Thoracic aorta (tissue), 2 donors: ENCODE measurements around the gene SYNC. TPM values are rescaled to one million over a fixed set of nuclear protein-coding genes. Genes with fewer than 3 reads are reported as not detected.
"Not testable (repeated sequence)": the region's sequence is repeated elsewhere in the genome, so short reads cannot be mapped to it uniquely, and the experiment has no call there.

Experiments used
- ATAC-seq: fragments of 150-250 bp; one replicate; pipeline ENCODE4 v1.8.0; 2017; ENCODE audit warnings: low read depth; ENCODE audit not compliant: insufficient number of reproducible peaks, low FRiP score
- DNase-seq: peaks from one replicate; pipeline ENCODE4 v3.0.0-alpha.2; 2020; ENCODE audit warnings: low spot score
- H3K27ac ChIP-seq, 2 donors: fragments of 200-600 bp; sonication (generic); 1 replicate in 1 of 2; 2 replicates in 1 of 2; pipeline ENCODE4 v1.5.1; 2016; ENCODE audit warnings: mild to moderate bottlenecking in 2 of 2, moderate library complexity in 2 of 2
- H3K27me3 ChIP-seq: fragments of 200-600 bp; sonication (generic); replicated peaks from 2 replicates; pipeline ENCODE4 v1.6.0; 2016; ENCODE audit warnings: mild to moderate bottlenecking; ENCODE audit not compliant: insufficient read depth
- H3K36me3 ChIP-seq: fragments of 200-600 bp; sonication (generic); one replicate; pipeline ENCODE4 v1.5.1; 2016
- H3K4me1 ChIP-seq, 2 donors: fragments of 200-600 bp; sonication (generic); 1 replicate in 1 of 2; 2 replicates in 1 of 2; pipeline versions ENCODE4 v1.5.1 to v1.6.0; 2016; ENCODE audit warnings: low read depth in 2 of 2, mild to moderate bottlenecking in 1 of 2; ENCODE audit not compliant: control insufficient read depth in 1 of 2
- H3K4me3 ChIP-seq: fragments of 200-600 bp; sonication (generic); 2 replicates; pipeline ENCODE4 v1.5.1; 2016; ENCODE audit warnings: mild to moderate bottlenecking
- H3K9me3 ChIP-seq: fragments of 200-600 bp; sonication (generic); 2 replicates; pipeline ENCODE4 v1.5.1; 2016
- total RNA-seq, 2 donors: library from RNA; depleted of rRNA; stranded (reverse); fragments of >200 nt; gene quantifications; one replicate each; pipeline versions ENCODE4 v1.1.0 to v1.2.3, GENCODE V29; 2016
- TF ChIP-seq, protein P1 (sequence below): fragments of 200-600 bp; sonication (generic); IDR thresholded peaks from one replicate; pipeline ENCODE4 v1.5.1; 2019; ENCODE audit warnings: antibody characterized with exemption

The SYNC gene
- total RNA-seq, 2 donors from 2014 or later, result 71.5 to 119 TPM

GRCh38 chr1:32639489-32640075 lies 63.0 kb downstream of the SYNC start:
- DNase-seq, result no peak
- H3K27ac ChIP-seq, result no peak overlapping the region
- TF ChIP-seq, protein P1, sequence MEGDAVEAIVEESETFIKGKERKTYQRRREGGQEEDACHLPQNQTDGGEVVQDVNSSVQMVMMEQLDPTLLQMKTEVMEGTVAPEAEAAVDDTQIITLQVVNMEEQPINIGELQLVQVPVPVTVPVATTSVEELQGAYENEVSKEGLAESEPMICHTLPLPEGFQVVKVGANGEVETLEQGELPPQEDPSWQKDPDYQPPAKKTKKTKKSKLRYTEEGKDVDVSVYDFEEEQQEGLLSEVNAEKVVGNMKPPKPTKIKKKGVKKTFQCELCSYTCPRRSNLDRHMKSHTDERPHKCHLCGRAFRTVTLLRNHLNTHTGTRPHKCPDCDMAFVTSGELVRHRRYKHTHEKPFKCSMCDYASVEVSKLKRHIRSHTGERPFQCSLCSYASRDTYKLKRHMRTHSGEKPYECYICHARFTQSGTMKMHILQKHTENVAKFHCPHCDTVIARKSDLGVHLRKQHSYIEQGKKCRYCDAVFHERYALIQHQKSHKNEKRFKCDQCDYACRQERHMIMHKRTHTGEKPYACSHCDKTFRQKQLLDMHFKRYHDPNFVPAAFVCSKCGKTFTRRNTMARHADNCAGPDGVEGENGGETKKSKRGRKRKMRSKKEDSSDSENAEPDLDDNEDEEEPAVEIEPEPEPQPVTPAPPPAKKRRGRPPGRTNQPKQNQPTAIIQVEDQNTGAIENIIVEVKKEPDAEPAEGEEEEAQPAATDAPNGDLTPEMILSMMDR, result no peak
- H3K4me1 ChIP-seq, result no peaks in the 10 kb centered on the region
- no peak for ATAC-seq
- no peaks in the 10 kb centered on the region for H3K36me3 ChIP-seq
- H3K9me3 ChIP-seq, result no peaks in the 10 kb centered on the region
- H3K27me3 ChIP-seq, result no peaks in the 10 kb centered on the region
- H3K4me3 ChIP-seq, result no peak overlapping the region

DNA sequence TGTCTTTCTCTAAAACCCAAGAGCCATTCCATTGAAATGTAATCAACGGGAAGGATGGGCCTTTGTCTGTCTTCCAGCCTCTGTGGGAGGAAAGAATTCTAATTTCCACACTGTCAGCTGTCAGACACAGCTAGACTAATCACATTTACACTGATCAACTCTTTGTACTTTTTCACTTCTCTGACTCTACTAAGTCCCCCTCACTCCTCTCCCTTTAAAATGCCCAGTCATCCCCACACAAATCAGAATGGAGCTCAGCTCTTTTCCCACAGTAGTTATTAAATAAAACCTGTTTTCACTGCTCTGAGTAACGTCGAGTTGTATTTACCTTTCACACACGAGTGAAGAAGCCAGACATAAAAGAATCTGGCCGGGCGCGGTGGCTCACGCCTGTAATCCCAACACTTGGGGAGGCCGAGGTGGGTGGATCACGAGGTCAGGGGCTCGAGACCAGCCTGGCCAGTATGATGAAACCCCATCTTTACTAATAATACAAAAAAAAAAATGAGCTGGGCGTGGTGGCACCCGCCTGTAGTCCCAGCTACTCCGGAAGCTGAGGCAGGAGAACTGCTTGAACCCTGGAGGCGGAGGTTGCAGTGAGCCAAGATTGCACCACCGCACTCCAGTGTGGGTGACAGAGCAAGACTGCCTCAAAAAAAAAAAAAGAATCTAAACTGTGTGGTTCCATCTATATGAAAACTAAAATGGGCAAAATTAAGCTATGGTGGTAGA lies 65.5 kb downstream of the SYNC start:
- TF ChIP-seq, protein P1, result no peak
- Histone ChIP-seq H3K27me3 (no peaks in the 10 kb centered on the region), H3K36me3 (peaks cover 5% of the 10 kb centered on the region), H3K27ac (no peak overlapping the region), H3K4me1 (no peaks in the 10 kb centered on the region), H3K4me3 (no peak overlapping the region), H3K9me3 (no peaks in the 10 kb centered on the region)
- ATAC-seq, result no peak
- DNase-seq, result no peak

DNA sequence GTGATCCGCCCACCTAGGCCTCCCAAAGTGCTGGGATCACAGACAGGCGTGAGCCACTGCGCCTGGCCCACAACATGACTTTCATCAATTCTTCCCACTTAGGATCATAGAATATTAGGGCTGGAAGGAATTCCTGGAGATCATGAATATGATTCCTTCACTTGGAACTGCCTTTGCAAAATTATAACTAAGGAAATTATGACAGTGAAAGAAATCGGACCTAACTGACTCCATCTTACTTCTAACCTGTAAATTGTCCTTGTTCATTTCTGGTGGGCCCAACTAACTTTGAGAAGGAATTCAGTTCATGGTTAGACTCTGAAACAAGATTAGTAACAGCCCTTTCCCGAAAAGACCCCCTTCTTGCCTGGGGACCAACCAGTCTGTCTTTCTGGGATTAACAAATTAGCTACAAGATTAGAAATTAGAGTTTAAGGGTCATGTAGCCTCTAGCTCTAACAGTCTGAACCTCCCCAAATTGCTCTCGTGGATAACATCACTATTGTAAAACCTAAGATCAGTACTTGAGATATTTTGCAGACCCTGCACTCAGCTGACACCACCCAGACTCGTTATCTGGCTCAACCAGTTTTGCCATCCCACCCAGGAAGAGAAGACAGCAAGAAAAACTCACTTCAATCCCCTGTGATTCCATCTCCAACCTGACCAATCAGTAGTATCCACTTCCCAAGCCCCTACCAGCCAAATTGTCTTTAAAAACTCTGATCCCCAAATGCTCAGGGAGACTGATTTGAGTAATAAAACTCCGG lies 66.9 kb downstream of the SYNC start:
- DNase-seq, result no peak
- Histone ChIP-seq H3K27me3 (no peaks in the 10 kb centered on the region), H3K36me3 (peaks cover 5% of the 10 kb centered on the region), H3K4me1 (no peaks in the 10 kb centered on the region), H3K9me3 (no peaks in the 10 kb centered on the region), H3K27ac (no peak overlapping the region), H3K4me3 (no peak overlapping the region)
- TF ChIP-seq, protein P1, result no peak
- no peak for ATAC-seq

DNA sequence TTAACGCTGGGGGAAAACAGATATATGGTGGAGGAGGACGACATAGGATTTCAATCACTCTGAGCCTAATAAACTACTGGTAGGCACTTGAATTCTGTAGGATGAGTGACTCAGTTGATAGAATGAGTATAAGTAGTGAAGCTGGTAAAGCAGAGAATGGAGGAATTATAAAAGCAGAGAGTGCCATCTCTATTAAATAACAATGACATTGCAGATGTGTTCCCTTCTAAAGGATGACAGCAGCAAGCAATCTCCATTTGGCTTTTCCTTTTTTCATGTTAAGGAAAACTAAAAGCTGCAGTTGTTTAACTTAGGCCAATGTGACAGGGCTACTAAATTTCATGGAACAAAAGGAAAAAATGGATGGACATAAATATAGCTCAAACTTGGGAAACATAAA lies 69.7 kb downstream of the SYNC start:
- Histone ChIP-seq H3K27ac (no peak overlapping the region), H3K36me3 (peaks cover 10% of the 10 kb centered on the region), H3K4me1 (no peaks in the 10 kb centered on the region), H3K27me3 (no peaks in the 10 kb centered on the region), H3K4me3 (no peak overlapping the region), H3K9me3 (no peaks in the 10 kb centered on the region)
- TF ChIP-seq, protein P1, result no peak
- no peak for ATAC-seq
- DNase-seq, result no peak

DNA sequence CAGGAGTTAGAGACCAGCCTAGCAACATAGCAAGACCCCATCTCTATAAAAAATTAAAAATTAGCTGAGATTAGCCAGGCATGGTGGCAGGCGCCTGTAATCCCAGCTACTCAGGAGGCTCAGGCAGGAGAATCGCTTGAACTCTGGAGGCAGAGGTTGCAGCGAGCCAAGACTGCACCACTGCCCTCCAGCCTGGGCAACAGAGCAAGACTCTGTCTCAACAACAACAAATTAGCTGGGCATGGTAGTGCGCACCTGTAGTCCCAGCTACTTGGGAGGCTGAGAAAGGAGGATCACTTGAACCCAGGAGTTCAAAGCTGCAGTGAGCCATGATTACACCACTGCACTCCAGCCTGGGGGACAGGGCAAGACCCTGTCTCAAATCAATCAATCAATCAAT lies 72.4 kb downstream of the SYNC start:
- ATAC-seq, DNase-seq, H3K9me3 ChIP-seq, H3K36me3 ChIP-seq, H3K27me3 ChIP-seq, H3K4me3 ChIP-seq, H3K27ac ChIP-seq, H3K4me1 ChIP-seq: not testable (repeated sequence)

Other genes with a start within 250 kb of the SYNC start
- not detected for gene ZBTB8B, start 237.7 kb downstream of the SYNC start, total RNA-seq
- gene ZBTB8A, start 163.3 kb downstream of the SYNC start, total RNA-seq, result 1 to 10 TPM; 4.5 to 5.6 TPM
- 10 to 100 TPM; 29.8 to 48.2 TPM for gene ZBTB8OS, start 52.2 kb downstream of the SYNC start, total RNA-seq
- 10 to 100 TPM; 66.9 to 80.8 TPM for gene RBBP4, start 51.6 kb downstream of the SYNC start, total RNA-seq
- gene YARS1, start 114.6 kb upstream of the SYNC start, total RNA-seq, result 10 to 100 TPM; 62.5 to 74.9 TPM
- 10 to 100 TPM; 44.3 to 46.1 TPM for gene S100PBP, start 114.9 kb upstream of the SYNC start, total RNA-seq
- gene FNDC5, start 168.1 kb upstream of the SYNC start, total RNA-seq, result 10 to 100 TPM in 1 of 2 donors, 1 to 10 TPM in 1; 6.2 to 18.8 TPM
- not detected for gene HPCA, start 183.7 kb upstream of the SYNC start, total RNA-seq
- gene TMEM54, start 198.6 kb upstream of the SYNC start, total RNA-seq, result 10 to 100 TPM; 28.1 to 56.6 TPM